ENCODE results near the gene SLC22A2.
"Not testable (repeated sequence)": the region's sequence is repeated elsewhere in the genome, so short reads cannot be mapped to it uniquely, and the experiment has no call there.

SLC22A2 gene

DNA sequence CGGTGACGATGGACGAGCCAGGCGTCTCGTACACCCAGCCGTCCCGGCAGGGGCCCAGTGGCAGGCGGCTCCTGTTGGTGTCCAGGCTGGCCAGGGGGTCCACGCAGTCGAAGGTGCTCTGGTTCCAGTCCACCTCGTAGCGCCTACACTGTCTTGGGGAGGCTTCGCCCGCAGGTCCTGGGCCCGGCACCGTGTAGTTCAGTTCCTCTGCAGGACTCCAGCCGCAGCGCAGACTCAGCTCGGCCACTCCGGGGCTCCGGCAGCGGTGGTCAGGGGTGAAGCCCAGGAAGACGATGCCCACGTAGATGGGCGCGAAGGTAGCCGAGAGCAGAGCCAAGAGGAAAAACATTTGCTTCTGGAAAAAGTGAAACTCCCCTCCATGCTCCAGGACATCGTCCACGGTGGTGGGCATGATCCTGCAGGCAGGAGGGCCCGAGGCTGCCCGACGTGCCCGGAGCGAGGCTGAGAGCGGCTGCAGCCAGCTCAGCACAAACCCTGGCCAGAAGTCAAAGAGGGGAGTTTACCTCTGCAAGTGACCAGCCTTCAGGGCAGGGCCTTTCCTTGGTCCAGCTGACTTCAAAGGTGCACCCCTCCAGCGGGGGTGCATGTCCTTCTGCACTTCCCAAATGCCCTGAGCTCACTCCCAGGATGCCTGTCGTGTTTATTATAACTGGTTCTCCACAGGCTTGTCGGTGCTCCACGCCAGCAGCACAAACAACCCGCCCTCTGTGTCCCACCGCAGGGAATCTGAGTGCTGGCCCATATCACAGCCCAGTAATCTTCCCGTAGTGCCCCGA, at the start of gene SLC22A2:
Gene SLC22A2, minus strand, starts transcription at position 476 of the 797 bp plus-strand sequence. Its CDS starts 64 bp downstream, at position 412.
- H3K4me3 ChIP-seq (ENCODE audit: low read depth in 1 of 2, low read length in 2 of 2): no peak within 1 kb of the TSS
- H3K9ac ChIP-seq (ENCODE audit: low read length): peak within 1 kb of the TSS; percentile 1
- peak within 1 kb of the TSS; percentile 64 for H3K27ac ChIP-seq (ENCODE audit: low read depth, low read length)
- no peaks in the 10 kb centered on the region for H3K27me3 ChIP-seq (ENCODE audit: control insufficient read depth in 1 of 2, insufficient read depth in 2 of 2, low read length in 2 of 2)
- H3K9me3 ChIP-seq (ENCODE audit: low read length): no peaks in the 10 kb centered on the region
- H3K36me3 ChIP-seq (ENCODE audit: insufficient read depth, low read length): no peaks in the 10 kb centered on the region
- H3K4me1 ChIP-seq (ENCODE audit: insufficient read depth, low read length): peaks cover 30% of the 10 kb centered on the region

- Histone ChIP-seq H3K9me3 (ENCODE audit: low read length) (peaks cover 6% of the 10 kb centered on the region), H3K36me3 (ENCODE audit: insufficient read depth, low read length) (no peaks in the 10 kb centered on the region), H3K4me1 (ENCODE audit: insufficient read depth, low read length) (peaks cover 6% of the 10 kb centered on the region), H3K27me3 (ENCODE audit: control insufficient read depth in 1 of 2, insufficient read depth in 2 of 2, low read length in 2 of 2) (no peaks in the 10 kb centered on the region), H3K4me3 (ENCODE audit: low read depth in 1 of 2, low read length in 2 of 2) (no peak overlapping the region), H3K27ac (ENCODE audit: low read depth, low read length) (no peak overlapping the region), H3K9ac (ENCODE audit: low read length) (no peak overlapping the region)
Observed at GRCh38 chr6:160305926-160306713, 47.5 kb upstream of the SLC22A2 start.

DNA sequence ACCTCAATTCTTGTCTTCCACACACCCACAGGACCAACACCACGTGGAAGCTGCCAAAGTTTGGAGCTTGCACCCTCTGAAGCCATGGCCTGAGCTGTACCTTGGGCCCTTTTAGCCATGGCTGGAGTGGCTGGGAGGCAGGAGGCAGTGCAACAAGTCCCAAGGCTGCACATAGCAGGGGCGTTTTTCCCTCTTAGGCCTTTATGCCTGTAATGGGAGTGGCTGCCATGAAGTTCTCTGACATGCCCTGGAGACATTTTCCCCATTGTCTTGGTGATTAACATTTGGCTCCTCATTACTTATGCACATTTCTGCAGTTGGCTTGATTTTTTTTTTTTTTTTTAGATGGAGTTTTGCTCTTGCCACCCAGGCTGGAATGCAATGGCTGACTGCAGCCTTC, 45.2 kb upstream of the SLC22A2 start:
- H3K4me3 ChIP-seq (ENCODE audit: low read depth in 1 of 2, low read length in 2 of 2): no peak overlapping the region
- peaks cover 6% of the 10 kb centered on the region for H3K4me1 ChIP-seq (ENCODE audit: insufficient read depth, low read length)
- no peak overlapping the region for H3K9ac ChIP-seq (ENCODE audit: low read length)
- H3K9me3 ChIP-seq (ENCODE audit: low read length): no peaks in the 10 kb centered on the region
- no peaks in the 10 kb centered on the region for H3K36me3 ChIP-seq (ENCODE audit: insufficient read depth, low read length)
- no peaks in the 10 kb centered on the region for H3K27me3 ChIP-seq (ENCODE audit: control insufficient read depth in 1 of 2, insufficient read depth in 2 of 2, low read length in 2 of 2)
- no peak overlapping the region for H3K27ac ChIP-seq (ENCODE audit: low read depth, low read length)

GRCh38 chr6:160302431-160303082, 43.9 kb upstream of the SLC22A2 start:
- not testable (repeated sequence) for H3K4me1 ChIP-seq (ENCODE audit: insufficient read depth, low read length); H3K27ac ChIP-seq (ENCODE audit: low read depth, low read length); H3K9ac ChIP-seq (ENCODE audit: low read length); H3K36me3 ChIP-seq (ENCODE audit: insufficient read depth, low read length); H3K9me3 ChIP-seq (ENCODE audit: low read length); H3K27me3 ChIP-seq (ENCODE audit: control insufficient read depth in 1 of 2, insufficient read depth in 2 of 2, low read length in 2 of 2); H3K4me3 ChIP-seq (ENCODE audit: low read depth in 1 of 2, low read length in 2 of 2)

DNA sequence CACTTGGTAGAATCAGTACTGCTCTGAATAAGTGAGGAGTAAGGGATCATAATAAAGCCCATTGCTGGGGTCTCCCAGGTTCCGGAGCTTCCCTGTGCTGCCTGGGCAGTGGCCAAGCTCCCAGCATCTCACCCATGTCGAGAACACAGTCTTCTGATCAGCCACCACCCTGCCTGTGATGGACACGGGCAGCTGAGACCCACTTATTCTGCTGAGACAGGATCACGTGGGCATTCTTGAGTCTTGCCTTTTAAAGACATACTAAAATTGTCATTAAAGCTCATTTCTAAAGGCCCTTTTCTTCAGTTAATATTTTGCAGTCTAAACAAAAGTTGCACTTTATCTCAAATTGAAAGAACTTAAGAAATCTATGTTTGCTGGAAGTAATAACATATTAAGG, 42.7 kb upstream of the SLC22A2 start:
- Histone ChIP-seq H3K27ac (ENCODE audit: low read depth, low read length) (no peak overlapping the region), H3K4me1 (ENCODE audit: insufficient read depth, low read length) (peaks cover 6% of the 10 kb centered on the region), H3K27me3 (ENCODE audit: control insufficient read depth in 1 of 2, insufficient read depth in 2 of 2, low read length in 2 of 2) (no peaks in the 10 kb centered on the region), H3K36me3 (ENCODE audit: insufficient read depth, low read length) (no peaks in the 10 kb centered on the region), H3K9ac (ENCODE audit: low read length) (no peak overlapping the region), H3K4me3 (ENCODE audit: low read depth in 1 of 2, low read length in 2 of 2) (no peak overlapping the region), H3K9me3 (ENCODE audit: low read length) (no peaks in the 10 kb centered on the region)

DNA sequence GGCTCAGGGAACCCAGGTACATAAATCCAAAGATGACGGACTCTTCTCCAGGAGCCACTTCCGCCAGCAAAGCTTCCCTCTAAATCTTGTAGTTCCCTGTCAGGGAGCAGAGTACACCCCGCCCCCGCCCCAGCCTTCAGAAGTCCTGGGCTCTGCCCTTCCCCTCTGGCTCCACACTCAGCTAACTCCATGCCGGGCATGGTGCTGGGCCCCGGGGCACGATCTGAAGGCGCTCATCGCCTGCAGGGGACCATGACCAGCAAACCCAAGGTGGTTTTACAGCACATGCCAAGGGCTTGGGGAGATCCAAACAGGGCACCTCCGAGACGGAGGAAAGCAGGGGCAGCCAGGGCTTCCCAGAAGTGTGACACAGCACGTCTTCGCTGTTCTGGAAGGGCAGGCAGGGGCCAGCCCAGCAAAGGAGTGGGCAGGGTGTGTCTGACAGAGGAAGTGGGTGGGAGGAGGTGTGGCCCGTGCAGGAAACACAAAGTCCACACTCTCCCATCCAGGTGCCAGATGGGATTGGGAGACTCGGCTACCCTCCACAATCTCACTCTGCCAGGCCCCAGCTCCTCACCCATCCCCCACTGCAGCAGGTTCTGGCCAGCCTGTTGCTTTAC, 41.6 kb upstream of the SLC22A2 start:
- H3K9ac ChIP-seq (ENCODE audit: low read length): no peak overlapping the region
- no peaks in the 10 kb centered on the region for H3K27me3 ChIP-seq (ENCODE audit: control insufficient read depth in 1 of 2, insufficient read depth in 2 of 2, low read length in 2 of 2)
- no peaks in the 10 kb centered on the region for H3K9me3 ChIP-seq (ENCODE audit: low read length)
- no peak overlapping the region for H3K27ac ChIP-seq (ENCODE audit: low read depth, low read length)
- H3K4me1 ChIP-seq (ENCODE audit: insufficient read depth, low read length): no peaks in the 10 kb centered on the region
- no peaks in the 10 kb centered on the region for H3K36me3 ChIP-seq (ENCODE audit: insufficient read depth, low read length)
- no peak overlapping the region for H3K4me3 ChIP-seq (ENCODE audit: low read depth in 1 of 2, low read length in 2 of 2)

DNA sequence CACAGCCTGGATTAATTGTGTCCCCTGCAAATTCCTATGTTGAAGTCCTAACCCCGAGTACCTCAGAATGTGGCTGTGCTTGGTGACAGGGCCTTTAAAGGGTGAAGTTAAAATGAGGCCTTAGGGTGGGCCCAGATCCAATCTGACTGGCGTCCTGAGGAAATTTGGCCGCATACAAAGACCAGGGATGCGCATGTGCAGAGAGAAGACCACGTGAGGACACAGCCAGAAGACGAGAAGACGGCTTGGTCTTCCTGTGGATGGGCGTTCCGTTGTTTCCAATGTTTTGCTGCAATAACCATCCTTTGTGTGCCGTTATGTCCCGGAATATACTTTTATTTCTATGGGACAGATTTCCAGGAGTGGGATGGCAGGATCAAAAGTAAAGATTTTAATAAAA, 40.9 kb upstream of the SLC22A2 start:
- no peaks in the 10 kb centered on the region for H3K9me3 ChIP-seq (ENCODE audit: low read length)
- no peak overlapping the region for H3K27ac ChIP-seq (ENCODE audit: low read depth, low read length)
- H3K4me3 ChIP-seq (ENCODE audit: low read depth in 1 of 2, low read length in 2 of 2): no peak overlapping the region
- no peaks in the 10 kb centered on the region for H3K36me3 ChIP-seq (ENCODE audit: insufficient read depth, low read length)
- no peak overlapping the region for H3K9ac ChIP-seq (ENCODE audit: low read length)
- H3K27me3 ChIP-seq (ENCODE audit: control insufficient read depth in 1 of 2, insufficient read depth in 2 of 2, low read length in 2 of 2): no peaks in the 10 kb centered on the region
- no peaks in the 10 kb centered on the region for H3K4me1 ChIP-seq (ENCODE audit: insufficient read depth, low read length)

- H3K4me3 ChIP-seq (ENCODE audit: low read depth in 1 of 2, low read length in 2 of 2): no peak overlapping the region
- H3K4me1 ChIP-seq (ENCODE audit: insufficient read depth, low read length): no peaks in the 10 kb centered on the region
- no peak overlapping the region for H3K27ac ChIP-seq (ENCODE audit: low read depth, low read length)
Observed at GRCh38 chr6:160298121-160298520, 39.5 kb upstream of the SLC22A2 start.

GRCh38 chr6:160297310-160297709, 38.7 kb upstream of the SLC22A2 start:
- H3K9ac ChIP-seq (ENCODE audit: low read length): no peak overlapping the region
- H3K27me3 ChIP-seq (ENCODE audit: control insufficient read depth in 1 of 2, insufficient read depth in 2 of 2, low read length in 2 of 2): no peaks in the 10 kb centered on the region
- H3K4me3 ChIP-seq (ENCODE audit: low read depth in 1 of 2, low read length in 2 of 2): no peak overlapping the region
- H3K36me3 ChIP-seq (ENCODE audit: insufficient read depth, low read length): no peaks in the 10 kb centered on the region
- no peaks in the 10 kb centered on the region for H3K4me1 ChIP-seq (ENCODE audit: insufficient read depth, low read length)
- H3K27ac ChIP-seq (ENCODE audit: low read depth, low read length): no peak overlapping the region
- no peaks in the 10 kb centered on the region for H3K9me3 ChIP-seq (ENCODE audit: low read length)

More at GRCh38 chr6:160298121-160298520, 39.5 kb upstream of the SLC22A2 start:
- H3K9me3 ChIP-seq (ENCODE audit: low read length): no peaks in the 10 kb centered on the region
- H3K9ac ChIP-seq (ENCODE audit: low read length): no peak overlapping the region
- H3K27me3 ChIP-seq (ENCODE audit: control insufficient read depth in 1 of 2, insufficient read depth in 2 of 2, low read length in 2 of 2): no peaks in the 10 kb centered on the region
- no peaks in the 10 kb centered on the region for H3K36me3 ChIP-seq (ENCODE audit: insufficient read depth, low read length)

DNA sequence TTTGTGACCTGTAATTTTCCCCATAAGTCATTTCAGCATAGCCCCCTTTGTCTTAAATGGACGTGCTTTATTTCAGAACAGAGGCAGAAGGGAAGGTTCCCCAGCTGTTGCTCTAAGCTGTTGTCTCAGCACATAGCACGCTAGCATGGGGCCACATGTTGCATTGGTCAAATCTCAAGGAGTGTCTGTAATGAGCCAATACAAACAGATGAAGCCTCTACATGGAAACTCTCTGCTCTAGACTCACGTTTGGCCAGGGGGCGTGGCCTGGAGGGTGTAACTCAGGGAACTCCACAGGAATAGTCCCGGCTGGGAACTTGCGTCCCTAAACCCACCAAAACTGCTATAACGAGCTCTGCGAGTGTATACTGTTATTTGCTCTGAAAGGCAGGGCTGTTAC, 35.2 kb upstream of the SLC22A2 start:
- no peaks in the 10 kb centered on the region for H3K9me3 ChIP-seq (ENCODE audit: low read length)
- no peak overlapping the region for H3K9ac ChIP-seq (ENCODE audit: low read length)
- H3K4me3 ChIP-seq (ENCODE audit: low read depth in 1 of 2, low read length in 2 of 2): no peak overlapping the region
- H3K27me3 ChIP-seq (ENCODE audit: control insufficient read depth in 1 of 2, insufficient read depth in 2 of 2, low read length in 2 of 2): no peaks in the 10 kb centered on the region
- no peaks in the 10 kb centered on the region for H3K36me3 ChIP-seq (ENCODE audit: insufficient read depth, low read length)
- no peaks in the 10 kb centered on the region for H3K4me1 ChIP-seq (ENCODE audit: insufficient read depth, low read length)
- H3K27ac ChIP-seq (ENCODE audit: low read depth, low read length): no peak overlapping the region

DNA sequence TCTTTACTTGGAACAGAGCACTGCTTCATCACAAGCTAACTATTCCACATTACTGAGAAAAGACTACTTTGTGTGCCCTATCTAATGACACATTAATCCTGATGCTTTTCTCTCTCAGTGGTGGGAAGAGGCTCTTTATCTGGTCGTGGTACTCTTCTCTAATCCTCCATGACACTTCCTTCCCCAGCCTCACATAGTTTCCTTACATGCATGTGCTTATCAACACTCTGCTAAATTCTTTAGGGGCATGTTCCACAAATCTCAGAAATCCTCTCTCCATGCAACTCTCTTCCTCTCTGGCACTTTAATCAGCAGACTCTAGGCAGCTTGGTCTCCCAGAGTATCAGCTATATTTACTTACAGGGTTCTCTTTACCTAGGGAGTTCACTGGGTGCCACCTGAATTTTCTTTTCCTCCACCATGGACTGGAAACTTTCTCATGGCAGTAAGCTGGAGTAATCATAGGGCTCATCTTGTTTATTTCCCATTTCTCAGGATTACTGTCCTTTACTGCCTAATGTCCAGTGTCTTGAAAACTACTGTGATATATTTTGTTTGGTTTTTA, 27.0 kb upstream of the SLC22A2 start:
- H3K27me3 ChIP-seq (ENCODE audit: control insufficient read depth in 1 of 2, insufficient read depth in 2 of 2, low read length in 2 of 2): no peaks in the 10 kb centered on the region
- H3K4me3 ChIP-seq (ENCODE audit: low read depth in 1 of 2, low read length in 2 of 2): no peak overlapping the region
- no peak overlapping the region for H3K9ac ChIP-seq (ENCODE audit: low read length)
- no peaks in the 10 kb centered on the region for H3K4me1 ChIP-seq (ENCODE audit: insufficient read depth, low read length)
- no peaks in the 10 kb centered on the region for H3K36me3 ChIP-seq (ENCODE audit: insufficient read depth, low read length)
- H3K27ac ChIP-seq (ENCODE audit: low read depth, low read length): no peak overlapping the region
- no peaks in the 10 kb centered on the region for H3K9me3 ChIP-seq (ENCODE audit: low read length)
